Endothelial cell of umbilical vein (primary cell): ENCODE data around the gene RAB10.

ENCODE experiments used
- EZH2 ChIP-seq: IDR thresholded peaks from 2 replicates; pipeline ENCODE4 v1.6.1; 2012; ENCODE audit warnings: borderline replicate concordance, low read depth, mild to moderate bottlenecking, moderate library complexity, low read length, inconsistent platforms; ENCODE audit not compliant: severe bottlenecking
- FOS ChIP-seq: IDR thresholded peaks from 2 replicates; pipeline ENCODE4 v1.6.1; 2011; ENCODE audit warnings: mild to moderate bottlenecking, low read length, moderate library complexity, borderline replicate concordance; ENCODE audit not compliant: insufficient read depth
- MAX ChIP-seq: IDR thresholded peaks from 2 replicates; pipeline ENCODE4 v1.6.1; 2011; ENCODE audit not compliant: insufficient read depth, insufficient read length
- MYC ChIP-seq: IDR thresholded peaks from one replicate; pipeline ENCODE4 v1.6.1; 2011; ENCODE audit warnings: mild to moderate bottlenecking, low read depth, low read length
- POLR2A ChIP-seq: IDR thresholded peaks from 2 replicates; pipeline ENCODE4 v1.6.1; 2012; ENCODE audit warnings: low read depth, mild to moderate bottlenecking, control low read depth, low read length
- TF ChIP-seq, protein P1 (sequence below), 2 donors: IDR thresholded peaks; 1 replicate in 1 of 2; 2 replicates in 1 of 2; pipeline ENCODE4 v1.5.1; 2011; ENCODE audit warnings: low read length in 2 of 2, mild to moderate bottlenecking in 2 of 2, moderate library complexity in 2 of 2, control low read depth in 1 of 2, inconsistent platforms in 1 of 2, low read depth in 1 of 2; ENCODE audit not compliant: insufficient read depth in 1 of 2; ENCODE audit errors: extremely low read depth in 1 of 2

GRCh38 chr2:26161926-26162325, 128.0 kb downstream of the RAB10 start:
- TF ChIP-seq, protein P1, sequence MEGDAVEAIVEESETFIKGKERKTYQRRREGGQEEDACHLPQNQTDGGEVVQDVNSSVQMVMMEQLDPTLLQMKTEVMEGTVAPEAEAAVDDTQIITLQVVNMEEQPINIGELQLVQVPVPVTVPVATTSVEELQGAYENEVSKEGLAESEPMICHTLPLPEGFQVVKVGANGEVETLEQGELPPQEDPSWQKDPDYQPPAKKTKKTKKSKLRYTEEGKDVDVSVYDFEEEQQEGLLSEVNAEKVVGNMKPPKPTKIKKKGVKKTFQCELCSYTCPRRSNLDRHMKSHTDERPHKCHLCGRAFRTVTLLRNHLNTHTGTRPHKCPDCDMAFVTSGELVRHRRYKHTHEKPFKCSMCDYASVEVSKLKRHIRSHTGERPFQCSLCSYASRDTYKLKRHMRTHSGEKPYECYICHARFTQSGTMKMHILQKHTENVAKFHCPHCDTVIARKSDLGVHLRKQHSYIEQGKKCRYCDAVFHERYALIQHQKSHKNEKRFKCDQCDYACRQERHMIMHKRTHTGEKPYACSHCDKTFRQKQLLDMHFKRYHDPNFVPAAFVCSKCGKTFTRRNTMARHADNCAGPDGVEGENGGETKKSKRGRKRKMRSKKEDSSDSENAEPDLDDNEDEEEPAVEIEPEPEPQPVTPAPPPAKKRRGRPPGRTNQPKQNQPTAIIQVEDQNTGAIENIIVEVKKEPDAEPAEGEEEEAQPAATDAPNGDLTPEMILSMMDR (IDR thresholded peaks at IDR 0.05; ENCODE audit: extremely low read depth in 1 of 2, insufficient read depth in 1 of 2, low read depth in 1 of 2, low read length in 2 of 2), result no peak
- no peak for TF ChIP-seq POLR2A
- no peak for TF ChIP-seq MAX
- no peak for TF ChIP-seq EZH2
- no peak for TF ChIP-seq MYC
- no peak for TF ChIP-seq FOS
